ENCODE data around the gene USP48.
"Not testable (repeated sequence)": the region's sequence is repeated elsewhere in the genome, so short reads cannot be mapped to it uniquely, and the experiment has no call there.

USP48 gene

DNA sequence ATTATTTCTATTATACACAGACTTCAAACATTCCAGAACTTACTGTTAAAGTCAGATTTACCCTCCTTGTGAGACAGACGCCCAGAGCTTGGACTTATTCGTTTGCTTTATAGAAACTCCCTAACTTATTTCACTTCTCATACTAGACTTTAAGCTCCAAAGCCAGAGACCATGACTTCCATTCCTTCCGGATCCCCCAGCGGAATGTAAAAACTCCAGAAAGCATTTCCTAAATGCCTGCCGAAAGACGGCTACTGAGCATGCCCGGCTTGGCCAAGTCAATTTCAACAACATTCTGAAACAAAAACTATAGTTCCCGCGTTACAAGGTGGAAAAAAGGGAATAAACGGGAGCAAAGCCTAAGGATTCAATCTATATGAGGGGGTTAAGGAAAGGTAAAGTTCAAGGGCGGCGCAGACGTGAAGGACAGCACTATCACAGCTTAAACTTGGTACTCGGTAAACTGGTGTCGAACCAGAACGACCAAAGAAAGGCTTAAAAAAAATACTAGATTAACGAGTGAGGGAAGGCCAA is 1.1 kb downstream of the USP48 start:
- in situ Hi-C loops (cut with HindIII; ENCODE audit: low pct_ligation_motif_present, low sequenced_read_pairs) = no loop called here
- H3K36me3 ChIP-seq (replicated peaks) = peaks cover 4% of the 10 kb centered on the region
- no peak for TF ChIP-seq CTCF (IDR thresholded peaks at IDR 0.05; ENCODE audit: low read depth, low read length, missing control alignments)
- peak; percentile 43 for DNase-seq
- peak overlapping the region; percentile 100 for H3K27ac ChIP-seq
- H3K4me3 ChIP-seq (ENCODE audit: low read depth, low read length) = peak overlapping the region; percentile 94
- no peaks in the 10 kb centered on the region for H3K27me3 ChIP-seq (replicated peaks)

GRCh38 chr1:21779613-21780521 is 3.1 kb downstream of the USP48 start:
- H3K27me3 ChIP-seq (replicated peaks) = no peaks in the 10 kb centered on the region
- peaks cover 4% of the 10 kb centered on the region for H3K36me3 ChIP-seq (replicated peaks)
- in situ Hi-C loops (cut with HindIII; ENCODE audit: low pct_ligation_motif_present, low sequenced_read_pairs) = no loop called here
- H3K4me3 ChIP-seq (ENCODE audit: low read depth, low read length) = no peak overlapping the region
- H3K27ac ChIP-seq = no peak overlapping the region
- no peak for DNase-seq
- no peak for TF ChIP-seq CTCF (IDR thresholded peaks at IDR 0.05; ENCODE audit: low read depth, low read length, missing control alignments)

GRCh38 chr1:21778405-21778727 is 4.6 kb downstream of the USP48 start:
- TF ChIP-seq CTCF (IDR thresholded peaks at IDR 0.05; ENCODE audit: low read depth, low read length, missing control alignments) = no peak
- no peak for DNase-seq
- Histone ChIP-seq H3K27ac (no peak overlapping the region), H3K36me3 (replicated peaks) (peaks cover 4% of the 10 kb centered on the region), H3K27me3 (replicated peaks) (no peaks in the 10 kb centered on the region), H3K4me3 (ENCODE audit: low read depth, low read length) (no peak overlapping the region)
- in situ Hi-C loops (cut with HindIII; ENCODE audit: low pct_ligation_motif_present, low sequenced_read_pairs) = no loop called here

GRCh38 chr1:21776925-21777324 is 6.0 kb downstream of the USP48 start:
- H3K27me3 ChIP-seq (replicated peaks); H3K36me3 ChIP-seq (replicated peaks); DNase-seq; in situ Hi-C loops (cut with HindIII; ENCODE audit: low pct_ligation_motif_present, low sequenced_read_pairs); H3K27ac ChIP-seq; H3K4me3 ChIP-seq (ENCODE audit: low read depth, low read length): not testable (repeated sequence)

- in situ Hi-C loops (cut with HindIII; ENCODE audit: low pct_ligation_motif_present, low sequenced_read_pairs) = no loop called here
- Histone ChIP-seq H3K27me3 (replicated peaks) (no peaks in the 10 kb centered on the region), H3K36me3 (replicated peaks) (no peaks in the 10 kb centered on the region), H3K4me3 (ENCODE audit: low read depth, low read length) (no peak overlapping the region), H3K27ac (no peak overlapping the region)
- no peak for DNase-seq
- TF ChIP-seq CTCF (IDR thresholded peaks at IDR 0.05; ENCODE audit: low read depth, low read length, missing control alignments) = no peak
Observed at GRCh38 chr1:21775985-21776562, 6.9 kb downstream of the USP48 start.

- no peak for DNase-seq
- no peak overlapping the region for H3K27ac ChIP-seq
- no peaks in the 10 kb centered on the region for H3K27me3 ChIP-seq (replicated peaks)
- H3K36me3 ChIP-seq (replicated peaks) = no peaks in the 10 kb centered on the region
- in situ Hi-C loops (cut with HindIII; ENCODE audit: low pct_ligation_motif_present, low sequenced_read_pairs) = no loop called here
- TF ChIP-seq CTCF (IDR thresholded peaks at IDR 0.05; ENCODE audit: low read depth, low read length, missing control alignments) = no peak
- no peak overlapping the region for H3K4me3 ChIP-seq (ENCODE audit: low read depth, low read length)
Observed at GRCh38 chr1:21775550-21775914, 7.4 kb downstream of the USP48 start.
